ENCODE results near the gene FSTL3.
"Not testable (repeated sequence)": the region's sequence is repeated elsewhere in the genome, so short reads cannot be mapped to it uniquely, and the experiment has no call there.

FSTL3 gene

DNA sequence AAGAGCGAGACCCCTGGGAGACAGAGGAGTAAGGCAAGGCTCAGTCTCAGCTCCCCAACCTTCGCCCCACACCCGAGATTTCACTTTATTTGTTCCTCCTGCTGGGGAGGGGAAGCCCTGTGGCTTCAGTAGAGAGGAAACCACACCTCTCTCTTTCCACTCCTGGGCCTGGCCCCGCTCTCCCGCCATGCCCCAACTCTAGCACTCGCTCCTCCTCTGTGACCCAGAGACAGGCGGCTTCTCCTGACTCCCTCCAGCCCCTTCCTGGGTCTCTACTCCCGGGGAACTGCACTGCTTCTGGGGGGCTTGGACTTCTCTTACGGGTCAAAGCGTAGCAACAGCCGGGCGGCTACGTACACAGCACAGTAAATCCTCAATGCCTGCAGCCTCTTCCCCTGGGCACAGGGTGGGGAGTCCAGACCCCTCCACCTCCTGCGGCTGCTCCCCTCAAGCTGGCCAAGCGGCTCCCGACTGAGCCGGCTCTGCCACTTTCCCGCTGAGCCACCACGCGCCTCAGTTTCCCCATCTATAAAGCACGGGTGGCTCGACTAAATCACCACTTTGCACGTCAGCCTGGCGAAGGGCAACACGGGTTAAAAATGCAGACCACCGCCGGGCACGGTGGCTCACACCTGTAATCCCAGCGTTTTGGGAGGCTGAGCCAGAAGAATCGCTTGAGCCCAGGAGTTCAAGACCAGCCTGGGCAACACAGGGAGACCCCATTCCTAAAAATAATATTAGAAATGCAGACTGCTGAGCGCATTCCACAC is 14.6 kb upstream of the FSTL3 start:
- DNase-seq (ENCODE audit: low read depth, low spot score): no peak

- DNase-seq (ENCODE audit: low read depth, low spot score): no peak
These were observed 13.8 kb upstream of the FSTL3 start for GRCh38 chr19:662207-662961.

- DNase-seq (ENCODE audit: low read depth, low spot score): peak; percentile 77
These were observed 13.1 kb upstream of the FSTL3 start, which contains the start of gene RNF126 for GRCh38 chr19:662962-663681. TSS of gene RNF126 (minus strand) at chr19:663214. CDS start at chr19:663121, 93 bp downstream.

DNA sequence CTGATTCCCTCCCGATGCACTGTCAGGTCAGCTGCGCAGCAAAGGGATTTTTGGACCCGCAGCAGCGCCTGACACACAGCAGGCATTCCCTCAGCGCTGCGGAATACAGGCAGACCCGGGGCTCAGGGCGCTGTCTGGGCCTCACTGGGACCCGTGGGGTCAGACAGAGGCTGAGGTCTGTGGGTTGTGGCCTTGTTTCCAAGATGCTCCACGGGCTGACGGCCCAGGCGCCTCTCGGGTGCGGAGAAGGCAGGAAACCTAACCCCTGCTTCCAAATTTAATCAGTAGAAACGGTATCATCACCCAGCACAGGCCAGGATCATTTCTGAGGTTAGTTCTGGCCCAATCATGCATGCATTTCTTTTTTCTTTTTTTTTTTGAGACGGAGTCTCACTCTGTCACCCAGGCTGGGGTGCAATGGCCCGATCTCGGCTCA is 12.5 kb upstream of the FSTL3 start:
- DNase-seq (ENCODE audit: low read depth, low spot score): no peak

DNA sequence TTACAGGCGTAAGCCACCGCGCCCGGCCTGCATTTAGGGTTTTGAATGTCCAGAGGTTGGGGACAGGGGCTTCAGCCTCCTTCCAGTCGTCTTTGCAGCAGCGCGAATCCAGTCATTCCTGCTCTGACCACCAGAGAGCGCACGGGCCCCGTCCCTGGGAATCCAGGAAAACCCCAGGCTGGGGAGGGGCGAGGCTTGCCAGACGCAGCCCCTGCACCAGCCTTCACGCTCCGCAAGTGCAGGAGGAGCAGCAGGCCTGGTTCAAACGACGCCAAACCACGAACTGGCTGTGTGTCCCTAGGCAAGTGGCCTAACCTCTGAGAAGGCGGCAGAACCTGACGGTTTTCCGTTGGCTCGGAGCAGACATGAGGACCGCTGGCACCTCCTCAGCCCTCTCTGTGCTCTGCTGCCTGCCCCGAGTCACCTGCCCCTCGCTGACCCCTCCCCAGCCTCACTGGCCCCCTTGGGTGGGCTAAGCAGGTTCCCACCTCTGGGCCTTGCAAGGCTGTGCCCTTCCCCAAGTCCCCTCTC is 11.2 kb upstream of the FSTL3 start:
- peak; percentile 55 for DNase-seq (ENCODE audit: low read depth, low spot score)

- not testable (repeated sequence) for DNase-seq (ENCODE audit: low read depth, low spot score)
These were observed 9.1 kb upstream of the FSTL3 start for GRCh38 chr19:666985-667573.

GRCh38 chr19:668675-669434 is 7.3 kb upstream of the FSTL3 start:
- not testable (repeated sequence) for DNase-seq (ENCODE audit: low read depth, low spot score)

- no peak for DNase-seq (ENCODE audit: low read depth, low spot score)
These were observed 5.5 kb upstream of the FSTL3 start for GRCh38 chr19:670609-671075.

GRCh38 chr19:674282-675151 is 1.7 kb upstream of the FSTL3 start:
- no peak for DNase-seq (ENCODE audit: low read depth, low spot score)

DNA sequence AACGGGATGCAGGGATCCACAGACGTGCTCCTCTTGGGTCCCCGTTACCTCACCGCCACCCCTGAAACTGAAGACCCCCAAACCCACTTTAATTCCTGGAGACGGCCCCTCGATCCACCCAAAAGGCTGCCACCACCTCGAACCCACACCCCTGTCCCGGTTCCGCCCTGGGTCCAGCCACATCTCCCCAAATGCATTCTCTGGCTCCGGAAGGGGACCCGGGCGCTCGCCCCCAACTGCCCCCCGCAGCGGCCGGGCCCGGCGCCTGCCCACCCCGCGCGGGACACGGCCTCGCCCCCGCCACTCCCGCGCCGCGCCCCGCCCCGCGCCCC is 219 bp upstream of the FSTL3 start:
- DNase-seq (ENCODE audit: low read depth, low spot score): no peak

DNA sequence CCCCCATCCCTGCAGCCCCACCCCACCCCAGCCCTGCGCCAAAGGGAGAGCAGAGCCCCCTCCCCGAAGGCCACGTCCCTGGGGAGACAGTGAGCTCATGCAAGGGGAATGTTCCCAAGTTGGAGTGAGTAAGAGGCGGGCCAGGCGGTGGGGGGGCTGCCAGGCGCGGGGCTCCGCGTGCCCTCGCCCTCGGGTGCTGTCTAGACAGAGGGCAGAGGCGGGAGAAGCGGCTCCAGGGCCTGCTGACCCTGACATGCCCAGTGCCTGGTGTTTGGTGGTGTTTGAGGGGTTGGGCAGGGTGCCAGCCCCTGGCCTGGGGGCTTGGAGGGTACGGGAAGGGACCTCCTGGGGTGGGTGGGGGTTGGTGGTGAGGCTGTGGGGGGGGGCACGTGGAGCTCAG is 1.0 kb downstream of the FSTL3 start:
- DNase-seq (ENCODE audit: low read depth, low spot score): no peak

DNA sequence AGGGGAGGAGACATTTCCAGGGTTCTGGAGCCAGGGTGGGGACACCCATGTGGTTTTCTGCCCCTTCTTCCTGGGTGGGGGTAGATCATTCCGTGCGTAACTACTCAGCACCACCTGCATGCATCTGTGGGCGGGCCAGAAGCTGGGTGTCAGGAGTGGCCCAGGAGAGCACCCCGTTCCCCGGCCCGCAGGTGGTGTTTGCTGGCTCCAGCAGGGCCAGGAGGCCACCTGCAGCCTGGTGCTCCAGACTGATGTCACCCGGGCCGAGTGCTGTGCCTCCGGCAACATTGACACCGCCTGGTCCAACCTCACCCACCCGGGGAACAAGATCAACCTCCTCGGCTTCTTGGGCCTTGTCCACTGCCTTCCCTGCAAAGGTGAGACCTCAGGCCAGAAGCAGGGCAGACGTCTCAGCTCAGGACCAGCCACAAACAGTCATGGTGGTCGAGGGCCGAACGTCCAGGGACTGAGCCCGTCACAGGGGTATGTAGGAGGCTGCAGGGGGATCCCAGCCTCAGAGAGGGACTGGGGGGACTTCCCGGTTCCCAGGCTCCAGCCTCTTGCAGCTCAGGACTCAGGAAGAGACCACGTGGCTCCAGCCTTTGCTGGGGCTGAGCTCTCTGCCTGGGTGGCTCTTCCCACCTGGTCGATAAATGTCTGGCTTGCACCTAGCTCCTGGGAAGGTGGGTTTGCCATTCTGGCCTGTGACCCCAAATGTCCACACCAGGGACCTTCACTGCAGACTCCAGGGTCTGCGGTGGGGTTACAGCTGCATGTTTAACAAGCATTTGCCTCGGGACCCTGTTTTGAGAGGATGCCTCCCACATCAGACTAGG is 1.6 kb downstream of the FSTL3 start:
- no peak for DNase-seq (ENCODE audit: low read depth, low spot score)

- DNase-seq (ENCODE audit: low read depth, low spot score): no peak
These were observed 2.7 kb downstream of the FSTL3 start for GRCh38 chr19:678791-679388.

DNA sequence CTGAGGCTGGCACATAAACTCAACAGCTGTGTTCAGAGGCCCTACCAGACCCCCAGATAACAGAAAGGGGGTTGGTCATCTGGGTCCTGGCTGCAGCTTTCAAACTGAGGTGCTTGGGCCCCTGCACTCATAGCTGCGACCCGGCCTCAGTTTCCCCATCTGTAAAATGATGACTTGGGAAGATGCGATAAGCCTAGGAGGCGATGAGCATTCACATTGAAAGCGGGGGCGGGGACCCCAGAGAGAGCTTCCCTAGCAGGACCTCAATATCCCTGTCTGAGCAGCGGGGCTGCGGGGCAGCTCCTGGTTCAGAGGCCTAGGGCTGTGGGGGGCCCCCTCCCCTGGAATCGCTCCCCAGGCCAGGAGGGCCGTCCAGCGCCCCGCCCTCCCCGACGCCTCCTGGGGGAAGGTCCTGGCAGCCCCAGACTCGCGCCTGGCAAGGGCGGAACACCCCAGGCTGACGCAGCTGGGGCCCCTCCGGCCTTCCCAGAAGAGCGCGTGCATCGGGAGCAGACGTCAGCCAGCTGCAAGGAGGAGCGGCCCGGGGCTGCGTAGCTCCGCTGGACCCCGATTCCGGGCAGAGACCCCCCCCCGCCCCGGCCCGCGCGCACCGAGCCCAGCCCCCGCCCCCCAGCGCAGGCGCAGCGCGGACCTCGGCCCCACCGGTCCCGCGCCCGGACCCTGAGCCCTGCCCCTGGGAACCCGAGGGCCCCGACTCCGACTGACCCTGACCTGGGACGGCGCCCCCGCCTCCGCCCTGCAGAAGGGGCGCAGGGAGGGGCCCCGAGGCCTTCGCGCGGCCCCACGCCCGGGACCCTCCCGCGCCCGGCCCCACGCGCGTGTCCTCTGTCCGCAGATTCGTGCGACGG is 3.5 kb downstream of the FSTL3 start:
- DNase-seq (ENCODE audit: low read depth, low spot score): peak; percentile 35

GRCh38 chr19:680287-681028 is 4.3 kb downstream of the FSTL3 start:
- DNase-seq (ENCODE audit: low read depth, low spot score): peak; percentile 93

GRCh38 chr19:681029-682019 is 5.1 kb downstream of the FSTL3 start:
- DNase-seq (ENCODE audit: low read depth, low spot score): peak; percentile 87
